Measurements from ENCODE around the gene METTL2B.
"Not testable (repeated sequence)": the region's sequence is repeated elsewhere in the genome, so short reads cannot be mapped to it uniquely, and the experiment has no call there.

METTL2B gene

GRCh38 chr7:128550920-128551319 lies 74.4 kb downstream of the METTL2B start:
- no peaks in the 10 kb centered on the region for H3K4me1 ChIP-seq (ENCODE audit: insufficient read depth, low read length, poor library complexity, severe bottlenecking)
- no peaks in the 10 kb centered on the region for H3F3A ChIP-seq (ENCODE audit: low read depth)
- H3K79me2 ChIP-seq (ENCODE audit: insufficient read depth, low read length), result peaks cover 68% of the 10 kb centered on the region
- no peak overlapping the region for H3K9ac ChIP-seq (ENCODE audit: low read depth, low read length, poor library complexity, severe bottlenecking)
- H3K9me3 ChIP-seq (ENCODE audit: insufficient read depth, low read depth, low read length), result no peaks in the 10 kb centered on the region
- no peaks in the 10 kb centered on the region for H3K9me2 ChIP-seq (replicated peaks; ENCODE audit: low read depth, low read length)
- H2AFZ ChIP-seq (ENCODE audit: low read length), result no peak overlapping the region
- peaks cover 19% of the 10 kb centered on the region; the same call in 1 of the 2 replicates for H3K36me3 ChIP-seq (ENCODE audit: insufficient read depth, low read length)
- H4K20me1 ChIP-seq (ENCODE audit: insufficient read depth, low read length, poor library complexity, severe bottlenecking), result peaks cover 26% of the 10 kb centered on the region
- no peak overlapping the region for H3K4me3 ChIP-seq (ENCODE audit: low read length, poor library complexity, severe bottlenecking)
- no peaks in the 10 kb centered on the region for H3K27me3 ChIP-seq (ENCODE audit: insufficient read depth, low read length, poor library complexity, severe bottlenecking)
- no peak for TF ChIP-seq EZH2phosphoT487 (IDR thresholded peaks at IDR 0.05; ENCODE audit: borderline replicate concordance)
- no peak overlapping the region for H3K4me2 ChIP-seq (ENCODE audit: low read depth, low read length, poor library complexity, severe bottlenecking)

DNA sequence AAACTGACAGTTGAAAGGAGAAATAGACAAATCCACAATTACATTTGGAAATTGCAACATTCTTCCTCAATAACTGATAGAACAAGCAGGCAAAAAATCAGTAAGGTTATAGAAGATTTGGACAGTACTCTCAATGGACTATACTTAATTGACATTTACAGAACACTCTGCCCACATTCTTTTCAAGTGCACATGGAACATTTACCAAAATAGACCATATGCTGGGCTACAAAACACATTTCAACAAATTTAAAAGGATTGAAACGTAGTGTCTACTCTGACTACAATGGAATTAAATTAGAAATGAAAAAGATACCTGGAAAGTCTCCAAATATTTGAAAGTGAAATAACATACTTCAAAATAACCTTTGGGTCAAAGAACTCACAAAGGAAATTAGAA lies 77.8 kb downstream of the METTL2B start:
- peaks cover 14% of the 10 kb centered on the region for H4K20me1 ChIP-seq (ENCODE audit: insufficient read depth, low read length, poor library complexity, severe bottlenecking)
- not testable (repeated sequence) for H2AFZ ChIP-seq (ENCODE audit: low read length)

More for the DNA sequence above, 77.8 kb downstream of the METTL2B start:
- H3K79me2 ChIP-seq (ENCODE audit: insufficient read depth, low read length), result peaks cover 55% of the 10 kb centered on the region
- not testable (repeated sequence) for H3K36me3 ChIP-seq (ENCODE audit: insufficient read depth, low read length); H3K4me3 ChIP-seq (ENCODE audit: low read length, poor library complexity, severe bottlenecking); H3K4me1 ChIP-seq (ENCODE audit: insufficient read depth, low read length, poor library complexity, severe bottlenecking); H3F3A ChIP-seq (ENCODE audit: low read depth); H3K9me2 ChIP-seq (replicated peaks; ENCODE audit: low read depth, low read length); H3K9ac ChIP-seq (ENCODE audit: low read depth, low read length, poor library complexity, severe bottlenecking); H3K9me3 ChIP-seq (ENCODE audit: insufficient read depth, low read depth, low read length); H3K27me3 ChIP-seq (ENCODE audit: insufficient read depth, low read length, poor library complexity, severe bottlenecking); H3K4me2 ChIP-seq (ENCODE audit: low read depth, low read length, poor library complexity, severe bottlenecking)
